Naive B cell (primary cell): Measurements from ENCODE around the gene DNAJB11. TPM values are rescaled to one million over a fixed set of nuclear protein-coding genes. Genes with fewer than 3 reads are reported as not detected.
"Not testable (repeated sequence)": the region's sequence is repeated elsewhere in the genome, so short reads cannot be mapped to it uniquely, and the experiment has no call there.

Source experiments
- ATAC-seq, 2 donors: fragments of 150-1000 bp; cut with Tn5 transposase; 2 replicates each; pipeline ENCODE4 v1.10.0; 2021; ENCODE audit warnings: low read depth in 2 of 2, mild to moderate bottlenecking in 2 of 2, moderate library complexity in 2 of 2
- DNase-seq: peaks from one replicate; pipeline ENCODE4 v3.0.0; 2022
- H3K27ac Mint-ChIP-seq, 6 donors: one replicate each; pipeline ENCODE4 v1.8.0; 2020 to 2022; ENCODE audit warnings: mild to moderate bottlenecking in 6 of 6, mixed read lengths in 6 of 6, moderate library complexity in 5 of 6, inconsistent platforms in 2 of 6
- H3K27me3 Mint-ChIP-seq, 3 donors: one replicate each; pipeline ENCODE4 v1.8.0; 2021 to 2022; ENCODE audit warnings: mixed read lengths in 3 of 3, mild to moderate bottlenecking in 1 of 3
- H3K36me3 Mint-ChIP-seq, 2 donors: one replicate each; pipeline ENCODE4 v1.8.0; 2020 to 2022; ENCODE audit warnings: mixed read lengths in 2 of 2, inconsistent platforms in 1 of 2, mild to moderate bottlenecking in 1 of 2
- H3K4me1 Mint-ChIP-seq, 3 donors: one replicate each; pipeline ENCODE4 v1.8.0; 2020 to 2022; ENCODE audit warnings: mixed read lengths in 3 of 3, inconsistent platforms in 1 of 3, mild to moderate bottlenecking in 1 of 3, moderate library complexity in 1 of 3
- H3K4me3 Mint-ChIP-seq, 8 donors: one replicate each; pipeline ENCODE4 v1.8.0; 2020 to 2022; ENCODE audit warnings: mild to moderate bottlenecking in 8 of 8, mixed read lengths in 8 of 8, moderate library complexity in 8 of 8, inconsistent platforms in 2 of 8
- H3K9me3 Mint-ChIP-seq, 7 donors: one replicate each; pipeline ENCODE4 v1.8.0; 2020 to 2022; ENCODE audit warnings: mixed read lengths in 7 of 7, mild to moderate bottlenecking in 5 of 7, inconsistent platforms in 2 of 7, moderate library complexity in 1 of 7
- polyA plus RNA-seq, 6 donors: library from polyadenylated mRNA; unstranded; fragments of 300-500 nt; fragmentation: Illumina TruSeq; gene quantifications; one replicate each; pipeline ENCODE4 v1.2.3, GENCODE V29; 2021; ENCODE audit warnings: low read depth in 6 of 6

The DNAJB11 gene
- 10 to 100 TPM; 31.3 to 41.1 (median 37.7) TPM for polyA plus RNA-seq

GRCh38 chr3:186570096-186570940, at the start of gene DNAJB11:
DNAJB11 (plus strand) TSS chr3:186570720; CDS start chr3:186570898, 178 bp downstream.
- Mint-ChIP-seq H3K27ac (peak within 1 kb of the TSS; percentile 96 to 99 (median 98)), H3K27me3 (no peaks in the 10 kb centered on the region), H3K4me1 (peaks cover 33 to 51% (median 50%) of the 10 kb centered on the region in 3 donors), H3K4me3 (peak within 1 kb of the TSS; percentile 90 to 99 (median 96)), H3K9me3 (no peaks in the 10 kb centered on the region), H3K36me3 (no peaks in the 10 kb centered on the region)
- DNase-seq (peak; percentile 98), ATAC-seq (peak; percentile 81 to 83)

DNA sequence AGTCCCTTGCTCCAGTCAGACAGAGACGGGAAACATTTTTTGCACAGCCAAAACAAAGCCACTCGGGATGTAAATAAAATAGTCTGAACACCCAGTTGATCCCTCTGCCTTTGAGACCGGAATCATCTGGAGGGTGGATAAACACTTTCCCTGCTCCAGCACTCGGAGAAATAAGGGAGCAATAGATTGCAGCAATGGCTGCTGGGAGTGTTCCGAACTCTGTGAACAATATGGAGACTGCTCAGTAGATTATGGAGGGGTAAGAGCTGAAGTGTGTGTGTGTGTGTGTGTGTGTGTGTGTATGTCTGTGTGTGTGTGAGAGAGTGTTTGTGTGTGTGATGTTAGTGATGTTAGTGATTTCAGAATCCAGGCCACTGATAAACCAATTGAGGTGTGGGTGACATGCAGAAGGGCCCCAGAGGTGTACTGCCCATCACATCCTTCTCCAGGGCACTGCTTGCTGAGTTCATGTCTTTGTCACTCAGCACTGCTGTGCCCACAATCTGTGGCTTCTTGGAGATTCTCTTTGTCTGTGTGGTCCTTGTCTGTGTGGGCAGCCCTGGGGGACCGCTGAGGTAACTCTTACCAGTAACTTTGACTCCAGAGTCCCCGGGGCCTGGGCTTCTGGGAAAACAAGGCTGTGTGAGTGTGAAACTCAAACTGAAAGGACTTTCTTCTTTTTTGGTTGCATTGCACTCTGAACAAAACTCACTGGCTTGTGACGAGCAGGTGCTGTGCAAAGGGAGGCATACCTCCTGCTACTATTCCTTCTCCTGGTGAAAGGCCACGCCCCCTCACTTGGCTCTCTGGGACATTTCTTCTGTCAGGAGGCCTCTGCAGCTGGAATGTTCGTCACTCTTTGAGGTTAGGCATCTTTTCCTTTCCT, 49.3 kb upstream of the DNAJB11 start:
- Mint-ChIP-seq H3K4me1 (peaks cover 37 to 56% (median 37%) of the 10 kb centered on the region in 3 donors), H3K4me3 (peak overlapping the region in 7 of 8 donors; percentile 13 to 82 (median 51)), H3K27ac (peak overlapping the region in 4 of 6 donors; percentile 43 to 95 (median 73)), H3K27me3 (peaks cover 27 to 42% (median 28%) of the 10 kb centered on the region in 3 donors), H3K36me3 (no peaks in the 10 kb centered on the region), H3K9me3 (no peaks in the 10 kb centered on the region)
- DNase-seq (peak; percentile 42), ATAC-seq (peak; percentile 24 to 33)

GRCh38 chr3:186523022-186523421, 47.5 kb upstream of the DNAJB11 start:
- Mint-ChIP-seq H3K4me1 (peaks cover 46 to 61% (median 52%) of the 10 kb centered on the region in 3 donors), H3K27me3 (peaks cover 39 to 50% (median 40%) of the 10 kb centered on the region in 3 donors), H3K36me3 (peaks cover 0 to 5% of the 10 kb centered on the region in 2 donors), H3K27ac (no peak overlapping the region), H3K9me3 (peaks cover 0 to 5% (median 0%) of the 10 kb centered on the region in 7 donors), H3K4me3 (no peak overlapping the region)
- DNase-seq (no peak), ATAC-seq (no peak)

GRCh38 chr3:186523434-186523833, 47.1 kb upstream of the DNAJB11 start:
- Mint-ChIP-seq H3K9me3 (peaks cover 0 to 8% (median 0%) of the 10 kb centered on the region in 7 donors), H3K4me1 (peaks cover 46 to 65% (median 54%) of the 10 kb centered on the region in 3 donors), H3K36me3 (peaks cover 0 to 7% of the 10 kb centered on the region in 2 donors), H3K4me3 (no peak overlapping the region), H3K27me3 (peaks cover 38 to 52% (median 43%) of the 10 kb centered on the region in 3 donors), H3K27ac (peak overlapping the region in 1 of 6 donors; percentile 90)
- DNase-seq = no peak
- no peak for ATAC-seq

GRCh38 chr3:186524616-186525015, 45.9 kb upstream of the DNAJB11 start:
- no peak for ATAC-seq
- peaks cover 0 to 8% (median 0%) of the 10 kb centered on the region in 7 donors for H3K9me3 Mint-ChIP-seq
- H3K27me3 Mint-ChIP-seq = peaks cover 42 to 61% (median 51%) of the 10 kb centered on the region in 3 donors
- H3K27ac Mint-ChIP-seq = no peak overlapping the region
- peaks cover 0 to 7% of the 10 kb centered on the region in 2 donors for H3K36me3 Mint-ChIP-seq
- DNase-seq = no peak
- peaks cover 48 to 65% (median 54%) of the 10 kb centered on the region in 3 donors for H3K4me1 Mint-ChIP-seq
- no peak overlapping the region for H3K4me3 Mint-ChIP-seq

GRCh38 chr3:186525369-186526255, 44.9 kb upstream of the DNAJB11 start:
- peaks cover 0 to 7% of the 10 kb centered on the region in 2 donors for H3K36me3 Mint-ChIP-seq

DNA sequence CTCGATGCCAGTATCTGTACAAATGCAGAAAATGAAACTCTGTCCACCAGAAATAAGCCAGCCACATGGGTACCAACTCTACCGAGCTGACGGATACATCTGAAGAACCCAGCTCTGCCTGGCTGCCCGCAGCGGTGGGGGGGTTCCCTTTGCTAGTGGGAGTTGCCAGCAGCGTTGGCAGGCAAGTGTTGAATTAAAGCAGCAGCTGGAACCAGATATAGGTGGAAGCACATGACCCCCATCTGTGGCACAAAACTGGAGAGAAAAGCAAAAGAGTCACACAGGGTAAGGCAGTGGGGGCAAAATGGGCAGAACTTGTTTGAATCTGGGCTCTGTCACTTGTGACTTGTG, 44.3 kb upstream of the DNAJB11 start:
- peak; percentile 77 for DNase-seq
- Mint-ChIP-seq H3K27ac (peak overlapping the region in 5 of 6 donors; percentile 61 to 96 (median 86)), H3K4me3 (peak overlapping the region in 5 of 8 donors; percentile 5 to 53 (median 31)), H3K27me3 (peaks cover 50 to 61% (median 51%) of the 10 kb centered on the region in 3 donors), H3K4me1 (peaks cover 45 to 63% (median 54%) of the 10 kb centered on the region in 3 donors), H3K9me3 (peaks cover 0 to 8% (median 0%) of the 10 kb centered on the region in 7 donors), H3K36me3 (peaks cover 0 to 7% of the 10 kb centered on the region in 2 donors)
- ATAC-seq = peak; percentile 90 to 93

More at GRCh38 chr3:186525369-186526255, 44.9 kb upstream of the DNAJB11 start:
- no peak for ATAC-seq
- H3K4me1 Mint-ChIP-seq = peaks cover 51 to 65% (median 56%) of the 10 kb centered on the region in 3 donors
- DNase-seq = no peak
- H3K9me3 Mint-ChIP-seq = peaks cover 0 to 8% (median 0%) of the 10 kb centered on the region in 7 donors
- peak overlapping the region in 3 of 6 donors; percentile 32 to 95 (median 86) for H3K27ac Mint-ChIP-seq
- H3K27me3 Mint-ChIP-seq = peaks cover 46 to 61% (median 51%) of the 10 kb centered on the region in 3 donors
- H3K4me3 Mint-ChIP-seq = peak overlapping the region in 6 of 8 donors; percentile 5 to 71 (median 50)

DNA sequence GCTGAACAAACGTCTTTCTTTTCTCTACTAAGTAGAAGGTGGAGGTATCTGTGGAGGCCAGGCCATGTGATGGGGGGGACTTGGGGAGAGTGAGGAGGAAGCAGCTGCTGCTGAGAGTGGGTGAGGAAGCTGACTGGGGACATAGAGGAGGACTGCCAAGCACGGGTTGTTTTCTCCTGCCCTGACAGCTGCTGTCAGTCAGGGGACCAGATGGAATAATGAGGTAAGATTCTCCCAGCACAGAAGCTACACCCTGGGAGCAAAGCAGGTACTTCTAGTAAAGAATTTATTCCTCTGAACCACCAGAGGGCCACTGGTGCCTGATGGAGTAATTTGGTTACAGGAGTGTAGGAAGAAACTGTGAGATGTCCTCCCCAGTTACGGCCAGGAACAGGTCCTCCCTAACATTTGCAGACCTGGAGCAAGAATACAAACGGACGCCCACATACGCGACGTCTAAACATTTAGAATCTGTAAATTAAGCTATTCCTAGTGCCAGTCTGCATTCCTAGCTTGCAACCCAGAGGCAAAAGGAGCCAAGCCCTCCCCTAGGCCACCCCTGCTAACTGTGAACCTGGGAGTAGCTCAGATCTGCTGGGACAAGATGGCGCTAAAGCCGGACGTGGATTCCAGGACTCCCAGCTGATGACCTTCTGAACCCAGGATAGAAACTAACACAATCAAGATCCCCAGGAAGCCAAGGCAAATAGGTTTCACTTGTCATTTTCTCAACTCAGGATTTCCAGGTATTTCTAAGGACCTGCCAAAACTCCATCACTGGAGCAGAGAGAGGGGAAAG, 41.1 kb upstream of the DNAJB11 start:
- peak; percentile 43 for DNase-seq
- H3K4me3 Mint-ChIP-seq = peak overlapping the region in 5 of 8 donors; percentile 0 to 59 (median 7)
- peak overlapping the region in 5 of 6 donors; percentile 1 to 36 (median 6) for H3K27ac Mint-ChIP-seq

DNA sequence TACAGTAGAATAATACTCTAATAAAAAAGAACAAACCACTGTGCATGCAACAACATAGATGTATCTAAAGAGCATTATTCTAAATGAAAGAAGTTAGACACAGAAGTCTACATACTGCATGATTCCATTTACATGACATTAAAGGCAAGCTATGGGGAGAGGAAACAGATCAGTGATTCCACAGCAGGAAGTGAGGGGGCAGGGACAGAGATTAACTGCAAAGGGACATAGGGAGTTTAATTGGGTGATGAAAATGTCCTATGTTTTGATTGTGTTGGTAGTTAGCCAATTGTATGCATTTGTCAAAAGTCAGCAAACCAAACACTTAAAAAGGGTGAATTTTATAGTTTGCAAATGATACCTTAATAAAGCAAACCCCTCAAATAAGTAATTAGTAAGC, 40.1 kb upstream of the DNAJB11 start:
- DNase-seq = no peak
- H3K9me3 Mint-ChIP-seq = peaks cover 0 to 8% (median 0%) of the 10 kb centered on the region in 7 donors
- peaks cover 32 to 41% (median 41%) of the 10 kb centered on the region in 3 donors for H3K27me3 Mint-ChIP-seq
- peak overlapping the region in 2 of 6 donors; percentile 13 to 22 for H3K27ac Mint-ChIP-seq
- peaks cover 51 to 84% (median 77%) of the 10 kb centered on the region in 3 donors for H3K4me1 Mint-ChIP-seq
- H3K36me3 Mint-ChIP-seq = peaks cover 0 to 7% of the 10 kb centered on the region in 2 donors
- no peak for ATAC-seq
- H3K4me3 Mint-ChIP-seq = peak overlapping the region in 1 of 8 donors; percentile 43

More for the DNA sequence above, 41.1 kb upstream of the DNAJB11 start:
- peaks cover 0 to 8% (median 0%) of the 10 kb centered on the region in 7 donors for H3K9me3 Mint-ChIP-seq
- peak; percentile 14 to 17 for ATAC-seq
- H3K27me3 Mint-ChIP-seq = peaks cover 40 to 42% (median 41%) of the 10 kb centered on the region in 3 donors
- H3K36me3 Mint-ChIP-seq = peaks cover 0 to 7% of the 10 kb centered on the region in 2 donors
- H3K4me1 Mint-ChIP-seq = peaks cover 45 to 77% (median 69%) of the 10 kb centered on the region in 3 donors

DNA sequence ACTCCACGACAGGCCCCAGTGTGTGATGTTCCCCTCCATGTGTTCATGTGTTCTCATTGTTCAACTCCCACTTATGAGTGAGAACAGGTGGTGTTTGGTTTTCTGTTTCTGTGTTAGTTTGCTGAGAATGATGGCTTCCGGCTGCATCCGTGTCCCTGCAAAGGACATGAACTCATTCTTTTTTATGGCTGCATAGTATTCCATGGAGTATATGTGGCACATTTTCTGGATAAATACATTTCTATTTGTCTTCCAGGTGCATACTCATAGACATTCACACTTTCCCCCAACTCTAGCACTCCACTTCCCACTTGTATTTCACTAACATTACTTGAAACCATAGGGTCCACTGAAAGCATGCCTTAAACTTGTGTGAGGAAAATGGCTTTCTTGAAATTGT, 38.8 kb upstream of the DNAJB11 start:
- not testable (repeated sequence) for DNase-seq, H3K36me3 Mint-ChIP-seq, ATAC-seq, H3K9me3 Mint-ChIP-seq, H3K4me3 Mint-ChIP-seq
- Mint-ChIP-seq H3K4me1 (peaks cover 49 to 78% (median 77%) of the 10 kb centered on the region in 3 donors), H3K27ac (peak overlapping the region in 4 of 6 donors; percentile 3 to 99 (median 76)), H3K27me3 (peaks cover 35 to 43% (median 39%) of the 10 kb centered on the region in 3 donors)

DNA sequence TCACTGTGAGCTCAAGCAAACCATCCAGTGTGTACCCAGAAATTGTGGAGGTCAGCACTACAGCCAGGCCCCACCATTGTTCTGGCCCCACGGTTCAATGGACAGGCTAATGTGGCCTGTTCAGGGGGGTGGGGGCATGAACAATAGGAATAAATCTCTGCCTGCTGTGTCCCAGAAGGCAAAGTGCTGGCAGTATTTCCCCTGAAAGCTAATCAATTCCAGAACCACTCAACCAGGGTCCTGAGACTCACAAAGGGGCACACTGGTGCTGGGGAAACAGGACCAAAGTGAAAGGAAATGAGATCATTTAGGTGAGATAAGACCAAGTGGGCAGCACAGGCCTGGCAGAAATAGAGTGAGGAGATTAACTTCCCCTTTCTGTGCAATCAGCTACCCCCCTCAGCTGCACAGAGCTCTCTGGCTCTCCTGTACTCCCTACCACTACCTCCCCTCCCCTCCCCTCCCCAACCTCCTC, 37.9 kb upstream of the DNAJB11 start:
- peaks cover 0 to 6% (median 0%) of the 10 kb centered on the region in 7 donors for H3K9me3 Mint-ChIP-seq
- H3K4me3 Mint-ChIP-seq = peak overlapping the region in 7 of 8 donors; percentile 25 to 88 (median 73)
- peak; percentile 55 to 57 for ATAC-seq
- peaks cover 3 to 5% of the 10 kb centered on the region in 2 donors for H3K36me3 Mint-ChIP-seq
- H3K4me1 Mint-ChIP-seq = peaks cover 49 to 81% (median 78%) of the 10 kb centered on the region in 3 donors
- peak overlapping the region; percentile 72 to 99 (median 87) for H3K27ac Mint-ChIP-seq
- H3K27me3 Mint-ChIP-seq = peaks cover 40 to 44% (median 42%) of the 10 kb centered on the region in 3 donors
- DNase-seq = peak; percentile 73
